ENCODE results near the gene ANKRD13A.
A peak's percentile ranks its signal among the peaks of the same experiment; 100 is the strongest.
"Not testable (repeated sequence)": the region's sequence is repeated elsewhere in the genome, so short reads cannot be mapped to it uniquely, and the experiment has no call there.

ANKRD13A gene

GRCh38 chr12:110067531-110067930, 68.3 kb downstream of the ANKRD13A start:
- TF ChIP-seq, protein P1, sequence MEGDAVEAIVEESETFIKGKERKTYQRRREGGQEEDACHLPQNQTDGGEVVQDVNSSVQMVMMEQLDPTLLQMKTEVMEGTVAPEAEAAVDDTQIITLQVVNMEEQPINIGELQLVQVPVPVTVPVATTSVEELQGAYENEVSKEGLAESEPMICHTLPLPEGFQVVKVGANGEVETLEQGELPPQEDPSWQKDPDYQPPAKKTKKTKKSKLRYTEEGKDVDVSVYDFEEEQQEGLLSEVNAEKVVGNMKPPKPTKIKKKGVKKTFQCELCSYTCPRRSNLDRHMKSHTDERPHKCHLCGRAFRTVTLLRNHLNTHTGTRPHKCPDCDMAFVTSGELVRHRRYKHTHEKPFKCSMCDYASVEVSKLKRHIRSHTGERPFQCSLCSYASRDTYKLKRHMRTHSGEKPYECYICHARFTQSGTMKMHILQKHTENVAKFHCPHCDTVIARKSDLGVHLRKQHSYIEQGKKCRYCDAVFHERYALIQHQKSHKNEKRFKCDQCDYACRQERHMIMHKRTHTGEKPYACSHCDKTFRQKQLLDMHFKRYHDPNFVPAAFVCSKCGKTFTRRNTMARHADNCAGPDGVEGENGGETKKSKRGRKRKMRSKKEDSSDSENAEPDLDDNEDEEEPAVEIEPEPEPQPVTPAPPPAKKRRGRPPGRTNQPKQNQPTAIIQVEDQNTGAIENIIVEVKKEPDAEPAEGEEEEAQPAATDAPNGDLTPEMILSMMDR (IDR thresholded peaks at IDR 0.05; ENCODE audit: low read depth, low read length, missing control alignments): no peak
- no peak overlapping the region for H3K4me3 ChIP-seq (replicated peaks; ENCODE audit: low read depth, low read length)
- DNase-seq (ENCODE audit: extremely low read depth, low read depth): no peak

DNA sequence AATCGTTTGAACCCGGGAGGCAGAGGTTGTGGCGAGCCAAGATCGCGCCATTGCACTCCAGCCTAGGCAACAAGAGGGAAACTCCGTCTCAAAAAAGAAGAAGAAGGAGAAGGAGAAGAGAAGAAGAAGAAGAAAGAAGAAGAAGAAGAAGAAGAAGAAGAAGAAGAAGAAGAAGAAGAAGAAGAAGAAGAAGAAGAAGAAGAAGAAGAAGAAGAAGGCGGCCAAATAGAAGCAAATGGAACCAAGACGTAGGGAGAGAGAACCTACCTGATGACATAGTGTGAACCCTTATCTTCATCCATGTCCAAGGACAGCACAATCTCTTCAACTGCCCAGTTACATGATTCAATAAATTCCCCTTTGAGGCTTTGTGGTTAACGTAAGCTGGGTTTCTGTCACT, 68.9 kb downstream of the ANKRD13A start:
- H3K4me3 ChIP-seq (replicated peaks; ENCODE audit: low read depth, low read length); DNase-seq (ENCODE audit: extremely low read depth, low read depth): not testable (repeated sequence)

DNA sequence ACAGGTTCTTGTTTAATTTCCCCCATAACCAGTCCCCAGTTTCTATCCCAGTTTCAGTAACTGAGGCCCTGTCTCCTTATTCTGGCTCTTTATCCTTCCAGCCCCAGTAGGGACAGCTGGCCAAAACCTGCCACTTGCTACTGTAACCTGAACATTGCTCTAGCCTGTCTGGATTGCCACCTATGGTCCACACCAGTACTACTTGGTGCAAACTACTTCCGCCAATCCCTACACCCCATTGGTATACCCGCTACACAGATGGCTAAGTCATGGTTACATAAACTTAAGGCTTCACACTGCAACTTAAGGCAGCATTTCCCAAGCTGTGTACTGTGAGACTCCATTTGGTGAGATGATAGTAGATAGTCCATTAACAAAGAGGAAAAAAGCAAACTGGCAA, 69.4 kb downstream of the ANKRD13A start:
- no peak overlapping the region for H3K4me3 ChIP-seq (replicated peaks; ENCODE audit: low read depth, low read length)
- TF ChIP-seq, protein P1 (IDR thresholded peaks at IDR 0.05; ENCODE audit: low read depth, low read length, missing control alignments): no peak
- no peak for DNase-seq (ENCODE audit: extremely low read depth, low read depth)

DNA sequence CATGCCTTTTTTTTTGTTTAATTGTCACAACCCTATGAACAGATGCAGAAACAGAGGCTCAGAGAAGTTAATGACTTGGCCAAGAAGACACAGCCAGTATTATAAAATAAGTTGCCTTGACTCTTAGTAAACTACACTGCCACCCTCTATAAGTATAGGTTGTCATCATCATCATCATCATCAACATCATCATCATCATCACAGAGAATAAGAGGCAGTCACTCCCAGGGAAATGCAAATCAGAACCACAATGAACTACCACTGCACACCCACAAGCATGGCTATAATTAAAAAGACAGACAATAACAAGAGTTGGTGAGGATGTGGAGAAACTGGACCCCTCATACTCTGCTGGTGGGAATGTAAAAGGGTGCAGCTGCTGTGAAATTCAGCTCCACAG, 72.3 kb downstream of the ANKRD13A start:
- TF ChIP-seq, protein P1 (IDR thresholded peaks at IDR 0.05; ENCODE audit: low read depth, low read length, missing control alignments): no peak
- H3K4me3 ChIP-seq (replicated peaks; ENCODE audit: low read depth, low read length): no peak overlapping the region
- no peak for DNase-seq (ENCODE audit: extremely low read depth, low read depth)

GRCh38 chr12:110071967-110072366, 72.7 kb downstream of the ANKRD13A start:
- DNase-seq (ENCODE audit: extremely low read depth, low read depth): no peak
- no peak overlapping the region for H3K4me3 ChIP-seq (replicated peaks; ENCODE audit: low read depth, low read length)
- TF ChIP-seq, protein P1 (IDR thresholded peaks at IDR 0.05; ENCODE audit: low read depth, low read length, missing control alignments): no peak

GRCh38 chr12:110072636-110073035, 73.4 kb downstream of the ANKRD13A start:
- not testable (repeated sequence) for DNase-seq (ENCODE audit: extremely low read depth, low read depth)
- H3K4me3 ChIP-seq (replicated peaks; ENCODE audit: low read depth, low read length): peak overlapping the region; percentile 41

GRCh38 chr12:110073049-110073831, 74.0 kb downstream of the ANKRD13A start:
- TF ChIP-seq, protein P1 (IDR thresholded peaks at IDR 0.05; ENCODE audit: low read depth, low read length, missing control alignments): no peak
- DNase-seq (ENCODE audit: extremely low read depth, low read depth): no peak
- H3K4me3 ChIP-seq (replicated peaks; ENCODE audit: low read depth, low read length): peak overlapping the region; percentile 41

GRCh38 chr12:110074089-110074488, 74.9 kb downstream of the ANKRD13A start:
- no peak for DNase-seq (ENCODE audit: extremely low read depth, low read depth)
- H3K4me3 ChIP-seq (replicated peaks; ENCODE audit: low read depth, low read length): no peak overlapping the region
- TF ChIP-seq, protein P1 (IDR thresholded peaks at IDR 0.05; ENCODE audit: low read depth, low read length, missing control alignments): no peak
